ENCODE measurements around the gene TBX1. TPM values are rescaled to one million over a fixed set of nuclear protein-coding genes. Genes with fewer than 3 reads are reported as not detected.

Gene TBX1
- total and polyA plus RNA-seq, 2 of the 13 experiments (the other 11 are each of a cell fraction or from before 2014, with no cell fraction given), result not detected

DNA sequence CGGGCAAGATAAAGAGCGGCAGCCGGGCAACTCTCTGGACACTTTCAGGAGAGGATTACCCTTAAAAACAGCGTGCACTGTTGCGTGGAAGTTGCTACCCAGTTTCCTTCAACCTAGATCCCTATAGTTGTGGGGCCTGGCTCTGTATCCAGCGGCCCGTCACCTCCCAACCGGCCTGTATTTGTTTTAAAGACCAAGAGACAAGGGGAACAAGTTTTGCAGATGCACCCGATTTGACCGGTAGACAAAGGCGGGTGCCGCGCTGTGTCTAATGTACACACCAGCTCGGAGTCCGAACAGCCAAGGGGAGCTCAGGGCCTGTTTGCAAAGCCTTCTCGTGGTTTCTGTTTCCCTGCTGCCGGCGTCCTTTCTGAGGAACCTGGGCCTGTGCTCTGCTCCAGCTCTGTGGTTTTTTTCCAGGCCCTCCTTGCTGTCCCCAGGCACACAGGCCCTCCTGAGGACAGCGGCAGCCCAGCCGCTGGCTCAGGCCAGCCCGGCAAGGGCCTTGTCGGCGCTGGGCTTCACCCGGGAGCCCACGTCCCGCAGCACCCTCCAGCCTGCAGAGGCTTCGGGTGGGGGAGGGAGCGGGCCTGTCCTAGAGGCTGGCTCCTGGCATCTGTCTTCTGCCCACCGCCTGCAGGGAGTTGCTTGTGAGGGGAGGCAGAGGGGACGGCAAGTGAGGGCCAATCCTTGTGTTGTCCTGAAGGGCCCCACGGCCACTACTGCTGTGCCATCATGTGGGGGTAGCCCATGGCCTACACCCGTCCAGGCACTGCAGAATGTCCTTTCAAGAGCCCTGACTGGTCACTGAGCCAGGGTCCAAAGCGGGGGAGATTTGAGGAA, 1.4 kb downstream of the TBX1 start (continued):
- 0 out of 2 replicates have a peak, but pooled peaks have one; percentile 17 for TF ChIP-seq FOXA3 (CRISPR knock-in tag; IDR thresholded peaks at IDR 0.05)
- TF ChIP-seq HOXA3 (CRISPR knock-in tag; IDR thresholded peaks at IDR 0.05), result peak; percentile 56
- peak; percentile 61 for TF ChIP-seq ZFX (CRISPR knock-in tag; IDR thresholded peaks at IDR 0.05; ENCODE audit: low read depth)
- no peak for TF ChIP-seq SP1 (IDR thresholded peaks at IDR 0.05)
- TF ChIP-seq SP1 (CRISPR knock-in tag; IDR thresholded peaks at IDR 0.05), result no peak
- TF ChIP-seq, protein P1, sequence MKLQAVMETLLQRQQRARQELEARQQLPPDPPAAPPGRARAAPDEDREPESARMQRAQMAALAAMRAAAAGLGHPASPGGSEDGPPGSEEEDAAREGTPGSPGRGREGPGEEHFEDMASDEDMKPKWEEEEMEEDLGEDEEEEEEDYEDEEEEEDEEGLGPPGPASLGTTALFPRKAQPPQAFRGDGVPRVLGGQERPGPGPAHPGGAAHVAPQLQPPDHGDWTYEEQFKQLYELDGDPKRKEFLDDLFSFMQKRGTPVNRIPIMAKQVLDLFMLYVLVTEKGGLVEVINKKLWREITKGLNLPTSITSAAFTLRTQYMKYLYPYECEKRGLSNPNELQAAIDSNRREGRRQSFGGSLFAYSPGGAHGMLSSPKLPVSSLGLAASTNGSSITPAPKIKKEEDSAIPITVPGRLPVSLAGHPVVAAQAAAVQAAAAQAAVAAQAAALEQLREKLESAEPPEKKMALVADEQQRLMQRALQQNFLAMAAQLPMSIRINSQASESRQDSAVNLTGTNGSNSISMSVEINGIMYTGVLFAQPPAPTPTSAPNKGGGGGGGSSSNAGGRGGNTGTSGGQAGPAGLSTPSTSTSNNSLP (IDR thresholded peaks at IDR 0.05; ENCODE audit: low read depth, low read length), result no peak
- peak; percentile 34; the same call in 1 of the 2 replicates for TF ChIP-seq SALL1 (CRISPR knock-in tag; IDR thresholded peaks at IDR 0.05)
- TF ChIP-seq, protein P2, sequence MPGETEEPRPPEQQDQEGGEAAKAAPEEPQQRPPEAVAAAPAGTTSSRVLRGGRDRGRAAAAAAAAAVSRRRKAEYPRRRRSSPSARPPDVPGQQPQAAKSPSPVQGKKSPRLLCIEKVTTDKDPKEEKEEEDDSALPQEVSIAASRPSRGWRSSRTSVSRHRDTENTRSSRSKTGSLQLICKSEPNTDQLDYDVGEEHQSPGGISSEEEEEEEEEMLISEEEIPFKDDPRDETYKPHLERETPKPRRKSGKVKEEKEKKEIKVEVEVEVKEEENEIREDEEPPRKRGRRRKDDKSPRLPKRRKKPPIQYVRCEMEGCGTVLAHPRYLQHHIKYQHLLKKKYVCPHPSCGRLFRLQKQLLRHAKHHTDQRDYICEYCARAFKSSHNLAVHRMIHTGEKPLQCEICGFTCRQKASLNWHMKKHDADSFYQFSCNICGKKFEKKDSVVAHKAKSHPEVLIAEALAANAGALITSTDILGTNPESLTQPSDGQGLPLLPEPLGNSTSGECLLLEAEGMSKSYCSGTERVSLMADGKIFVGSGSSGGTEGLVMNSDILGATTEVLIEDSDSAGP (CRISPR knock-in tag; IDR thresholded peaks at IDR 0.05; ENCODE audit: borderline replicate concordance), result peak; percentile 47; the same call in 1 of the 2 replicates
- no peak for TF ChIP-seq ZNF703 (CRISPR knock-in tag; IDR thresholded peaks at IDR 0.05; ENCODE audit: borderline replicate concordance)
- peak; percentile 48; the same call in 1 of the 2 replicates for TF ChIP-seq KDM5B (CRISPR knock-in tag; IDR thresholded peaks at IDR 0.05; ENCODE audit: borderline replicate concordance)
- TF ChIP-seq, protein P3, sequence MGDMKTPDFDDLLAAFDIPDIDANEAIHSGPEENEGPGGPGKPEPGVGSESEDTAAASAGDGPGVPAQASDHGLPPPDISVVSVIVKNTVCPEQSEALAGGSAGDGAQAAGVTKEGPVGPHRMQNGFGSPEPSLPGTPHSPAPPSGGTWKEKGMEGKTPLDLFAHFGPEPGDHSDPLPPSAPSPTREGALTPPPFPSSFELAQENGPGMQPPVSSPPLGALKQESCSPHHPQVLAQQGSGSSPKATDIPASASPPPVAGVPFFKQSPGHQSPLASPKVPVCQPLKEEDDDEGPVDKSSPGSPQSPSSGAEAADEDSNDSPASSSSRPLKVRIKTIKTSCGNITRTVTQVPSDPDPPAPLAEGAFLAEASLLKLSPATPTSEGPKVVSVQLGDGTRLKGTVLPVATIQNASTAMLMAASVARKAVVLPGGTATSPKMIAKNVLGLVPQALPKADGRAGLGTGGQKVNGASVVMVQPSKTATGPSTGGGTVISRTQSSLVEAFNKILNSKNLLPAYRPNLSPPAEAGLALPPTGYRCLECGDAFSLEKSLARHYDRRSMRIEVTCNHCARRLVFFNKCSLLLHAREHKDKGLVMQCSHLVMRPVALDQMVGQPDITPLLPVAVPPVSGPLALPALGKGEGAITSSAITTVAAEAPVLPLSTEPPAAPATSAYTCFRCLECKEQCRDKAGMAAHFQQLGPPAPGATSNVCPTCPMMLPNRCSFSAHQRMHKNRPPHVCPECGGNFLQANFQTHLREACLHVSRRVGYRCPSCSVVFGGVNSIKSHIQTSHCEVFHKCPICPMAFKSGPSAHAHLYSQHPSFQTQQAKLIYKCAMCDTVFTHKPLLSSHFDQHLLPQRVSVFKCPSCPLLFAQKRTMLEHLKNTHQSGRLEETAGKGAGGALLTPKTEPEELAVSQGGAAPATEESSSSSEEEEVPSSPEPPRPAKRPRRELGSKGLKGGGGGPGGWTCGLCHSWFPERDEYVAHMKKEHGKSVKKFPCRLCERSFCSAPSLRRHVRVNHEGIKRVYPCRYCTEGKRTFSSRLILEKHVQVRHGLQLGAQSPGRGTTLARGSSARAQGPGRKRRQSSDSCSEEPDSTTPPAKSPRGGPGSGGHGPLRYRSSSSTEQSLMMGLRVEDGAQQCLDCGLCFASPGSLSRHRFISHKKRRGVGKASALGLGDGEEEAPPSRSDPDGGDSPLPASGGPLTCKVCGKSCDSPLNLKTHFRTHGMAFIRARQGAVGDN (CRISPR knock-in tag; IDR thresholded peaks at IDR 0.05), result peak; percentile 66
- TF ChIP-seq, protein P4, sequence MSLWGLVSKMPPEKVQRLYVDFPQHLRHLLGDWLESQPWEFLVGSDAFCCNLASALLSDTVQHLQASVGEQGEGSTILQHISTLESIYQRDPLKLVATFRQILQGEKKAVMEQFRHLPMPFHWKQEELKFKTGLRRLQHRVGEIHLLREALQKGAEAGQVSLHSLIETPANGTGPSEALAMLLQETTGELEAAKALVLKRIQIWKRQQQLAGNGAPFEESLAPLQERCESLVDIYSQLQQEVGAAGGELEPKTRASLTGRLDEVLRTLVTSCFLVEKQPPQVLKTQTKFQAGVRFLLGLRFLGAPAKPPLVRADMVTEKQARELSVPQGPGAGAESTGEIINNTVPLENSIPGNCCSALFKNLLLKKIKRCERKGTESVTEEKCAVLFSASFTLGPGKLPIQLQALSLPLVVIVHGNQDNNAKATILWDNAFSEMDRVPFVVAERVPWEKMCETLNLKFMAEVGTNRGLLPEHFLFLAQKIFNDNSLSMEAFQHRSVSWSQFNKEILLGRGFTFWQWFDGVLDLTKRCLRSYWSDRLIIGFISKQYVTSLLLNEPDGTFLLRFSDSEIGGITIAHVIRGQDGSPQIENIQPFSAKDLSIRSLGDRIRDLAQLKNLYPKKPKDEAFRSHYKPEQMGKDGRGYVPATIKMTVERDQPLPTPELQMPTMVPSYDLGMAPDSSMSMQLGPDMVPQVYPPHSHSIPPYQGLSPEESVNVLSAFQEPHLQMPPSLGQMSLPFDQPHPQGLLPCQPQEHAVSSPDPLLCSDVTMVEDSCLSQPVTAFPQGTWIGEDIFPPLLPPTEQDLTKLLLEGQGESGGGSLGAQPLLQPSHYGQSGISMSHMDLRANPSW (CRISPR knock-in tag; IDR thresholded peaks at IDR 0.05; ENCODE audit: borderline replicate concordance), result no peak
- 0 out of 2 replicates have a peak, but pooled peaks have one; percentile 23 for TF ChIP-seq EZH2 (conservative IDR thresholded peaks at IDR 0.05; ENCODE audit: low read depth, low read length)
- no peak for TF ChIP-seq MLLT10 (CRISPR knock-in tag; IDR thresholded peaks at IDR 0.05)
- TF ChIP-seq ZNF496 (CRISPR knock-in tag; IDR thresholded peaks at IDR 0.05; ENCODE audit: insufficient replicate concordance), result no peak
